HG03558 (cell line): ENCODE data around the gene ADCY6.
A peak's percentile ranks its signal among the peaks of the same experiment; 100 is the strongest.

Source experiments
- ATAC-seq: cut with Tn5 transposase; IDR thresholded peaks from one replicate; pipeline ENCODE4 v1.9.1; 2021; ENCODE audit warnings: moderate number of reproducible peaks; ENCODE audit not compliant: unreplicated experiment; ENCODE audit errors: extremely low read depth

The ADCY6 gene

GRCh38 chr12:48816143-48816854, 27.4 kb upstream of the ADCY6 start:
- no peak for ATAC-seq

GRCh38 chr12:48815126-48816110, 26.5 kb upstream of the ADCY6 start:
- ATAC-seq, result peak; percentile 6

GRCh38 chr12:48814262-48815125, 25.6 kb upstream of the ADCY6 start:
- ATAC-seq, result peak; percentile 52

DNA sequence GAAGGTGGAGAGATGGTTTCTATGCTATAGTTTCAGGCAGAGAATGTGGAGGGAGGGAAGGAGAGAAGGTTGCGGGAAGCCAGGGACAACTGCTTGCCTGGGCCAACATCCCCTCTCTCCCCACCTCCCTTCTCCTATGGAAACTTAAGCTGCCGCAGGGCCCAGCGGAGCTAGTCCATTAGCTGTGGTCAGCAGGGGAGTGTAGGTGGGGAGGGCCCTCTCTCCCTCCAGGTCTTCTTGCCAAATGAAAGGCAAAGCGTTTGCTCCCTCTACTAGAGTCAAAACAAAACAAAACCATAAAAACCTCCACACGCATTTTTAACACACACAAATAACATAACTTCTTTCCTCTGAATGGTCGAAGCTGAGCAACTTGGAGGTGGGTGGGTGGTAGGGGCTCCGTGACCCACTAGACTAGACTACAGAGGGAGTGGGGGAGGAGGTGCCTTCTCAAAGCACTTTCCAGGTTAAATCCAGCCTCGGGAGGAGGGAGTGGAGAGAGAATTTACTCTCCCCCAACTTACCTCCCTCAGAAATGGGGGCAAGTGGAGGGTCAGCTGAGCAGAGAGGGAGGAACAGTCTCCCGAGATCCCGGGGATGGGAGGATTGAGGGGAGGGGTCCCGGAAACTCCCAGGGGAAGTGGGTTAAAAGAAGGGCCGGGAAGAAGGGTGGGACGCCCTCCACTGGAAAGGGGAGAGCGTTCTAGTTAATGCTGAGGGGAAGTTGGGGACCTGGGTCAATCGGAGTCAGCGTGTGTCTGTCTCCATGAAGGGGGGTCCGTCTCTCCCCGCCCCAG, 24.8 kb upstream of the ADCY6 start:
- ATAC-seq, result no peak

DNA sequence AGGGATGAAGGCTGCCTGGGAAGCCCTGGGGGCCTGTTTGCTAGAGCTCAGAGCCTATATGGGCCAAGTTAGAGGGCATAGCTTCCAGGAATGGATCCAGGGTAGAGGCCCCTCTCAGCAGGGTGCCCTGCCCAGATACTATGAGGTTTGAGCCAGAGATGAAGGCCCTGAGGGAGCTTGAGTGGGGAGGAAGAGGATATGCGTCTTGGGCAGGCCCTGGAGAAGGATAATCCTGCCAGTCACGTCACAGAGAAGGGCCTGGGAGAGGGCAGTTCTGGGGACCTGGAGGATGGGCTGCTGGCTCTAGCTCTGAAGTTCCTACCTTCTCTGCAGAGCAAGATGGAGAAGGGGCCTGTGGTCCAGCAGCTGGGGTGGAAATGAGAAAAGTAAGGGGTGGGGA, 23.5 kb upstream of the ADCY6 start:
- no peak for ATAC-seq

DNA sequence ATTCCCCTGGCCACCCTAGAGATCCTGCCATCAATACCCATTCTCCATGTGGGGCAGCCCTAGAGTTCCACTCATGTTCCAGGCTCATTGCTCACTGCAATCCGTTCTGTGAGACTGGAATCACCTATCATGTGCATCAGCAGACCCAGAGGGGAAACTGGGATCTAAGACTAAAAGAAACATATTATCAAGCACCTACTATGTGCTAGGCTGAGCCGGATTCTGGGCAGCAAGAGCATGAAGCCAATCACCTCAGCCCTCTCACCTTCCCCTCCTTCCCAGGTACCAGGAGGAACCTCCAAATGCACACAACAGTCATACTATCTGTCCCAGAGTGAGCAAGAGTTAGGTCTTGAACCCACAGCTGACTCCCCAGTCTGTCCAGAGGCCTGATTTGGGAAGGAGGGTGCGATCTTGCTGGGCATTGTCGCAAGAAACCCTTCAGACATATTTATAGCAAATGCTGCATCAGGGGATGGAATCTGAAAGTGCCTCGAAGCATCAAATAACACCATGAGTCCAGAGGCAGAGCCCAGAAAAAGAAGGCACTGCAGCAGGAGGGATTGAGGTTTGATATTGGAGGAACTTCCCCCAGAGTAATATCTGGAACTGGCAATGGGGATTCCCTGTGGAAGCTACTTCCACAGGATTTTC, 22.7 kb upstream of the ADCY6 start:
- ATAC-seq, result no peak

DNA sequence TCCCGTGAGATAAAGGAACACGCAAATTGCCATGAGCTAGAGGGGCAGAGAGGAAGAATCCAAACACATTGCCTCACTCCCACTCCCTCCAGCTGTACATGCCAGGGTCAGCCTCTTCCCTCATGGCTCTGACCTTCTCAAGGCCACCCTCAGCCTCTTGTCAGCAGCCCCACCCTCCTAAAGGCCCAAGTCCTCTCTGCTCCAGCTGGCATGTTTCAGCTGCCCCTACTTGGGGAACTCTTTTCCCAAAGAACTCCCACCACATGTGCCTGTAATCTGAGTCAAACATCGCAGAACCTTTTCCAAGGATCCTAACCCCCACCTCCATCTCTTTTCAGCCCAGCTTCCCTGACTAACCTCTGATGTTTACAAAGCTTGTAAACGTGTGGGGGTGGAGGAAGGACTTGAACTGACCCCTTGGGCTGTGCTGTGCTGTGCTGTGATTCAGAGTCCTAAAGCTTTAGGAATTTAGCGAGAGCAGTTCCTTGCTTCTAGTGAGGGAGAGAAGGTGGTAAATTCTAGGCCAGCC, 22.1 kb upstream of the ADCY6 start:
- ATAC-seq, result no peak

DNA sequence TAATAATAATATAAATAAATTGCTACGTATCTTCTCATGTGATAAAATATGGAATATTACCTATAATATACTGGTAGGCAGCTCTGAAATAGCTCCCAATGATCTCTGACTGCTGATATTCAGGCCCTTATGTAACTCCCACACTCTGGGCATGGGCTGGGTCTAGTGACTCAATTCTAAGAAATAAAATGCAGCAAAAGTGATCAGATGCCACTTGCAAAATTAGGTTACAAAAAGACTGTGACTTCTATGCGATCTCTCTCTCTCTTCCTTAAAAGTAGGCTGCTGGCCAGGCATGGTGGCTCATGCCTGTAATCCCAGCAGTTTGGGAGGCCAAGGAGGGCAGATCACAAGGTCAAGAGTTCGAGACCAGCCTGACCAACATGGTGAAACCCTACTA, 19.1 kb upstream of the ADCY6 start:
- no peak for ATAC-seq

- no peak for ATAC-seq
These were observed 14.8 kb upstream of the ADCY6 start for GRCh38 chr12:48803675-48804074.

GRCh38 chr12:48800971-48801370, 12.1 kb upstream of the ADCY6 start:
- ATAC-seq, result no peak

DNA sequence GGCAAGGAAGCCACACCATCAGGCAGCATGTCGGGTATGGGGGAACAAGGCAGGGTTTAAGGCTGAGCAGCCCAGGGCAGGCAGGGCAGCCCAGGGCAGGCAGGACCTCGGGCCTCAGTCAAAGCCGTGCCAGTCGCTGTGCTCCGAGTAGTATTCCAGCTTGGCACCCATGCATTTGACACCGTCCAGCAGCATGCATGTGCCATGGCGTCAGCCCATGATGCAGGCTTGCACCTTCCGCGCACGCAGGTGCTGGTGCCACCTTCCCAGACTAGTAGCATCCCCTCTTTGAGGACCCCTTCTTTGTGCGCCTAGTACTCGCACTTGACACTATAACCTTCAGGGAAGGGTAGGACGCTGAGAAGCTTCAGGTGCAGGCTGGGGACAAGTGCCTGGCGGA, 11.6 kb upstream of the ADCY6 start:
- ATAC-seq, result no peak

- no peak for ATAC-seq
These were observed 8.1 kb upstream of the ADCY6 start for GRCh38 chr12:48796976-48797375.

- ATAC-seq, result no peak
These were observed 6.9 kb upstream of the ADCY6 start for GRCh38 chr12:48795550-48796455.

DNA sequence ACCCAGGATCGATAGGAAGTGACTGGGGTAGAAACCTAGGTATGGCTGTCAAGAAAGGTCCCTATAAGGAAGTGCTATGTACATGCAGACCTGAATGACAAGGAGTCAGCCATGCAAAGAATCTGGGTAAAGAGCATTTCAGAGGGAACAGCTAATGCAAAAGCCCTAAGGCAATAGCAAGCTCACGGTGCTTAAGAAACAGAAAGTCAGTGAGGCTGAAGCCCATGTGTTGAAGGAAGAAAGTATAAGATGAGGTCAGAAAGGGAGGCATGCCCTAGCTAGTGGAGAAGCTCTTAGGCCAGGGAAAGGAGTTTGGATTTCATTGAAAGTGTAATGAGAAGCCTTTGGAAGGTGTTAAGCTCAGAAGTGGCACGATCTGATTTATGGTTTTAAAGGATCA, 6.0 kb upstream of the ADCY6 start:
- ATAC-seq, result no peak

GRCh38 chr12:48793696-48794095, 4.8 kb upstream of the ADCY6 start:
- ATAC-seq, result no peak

DNA sequence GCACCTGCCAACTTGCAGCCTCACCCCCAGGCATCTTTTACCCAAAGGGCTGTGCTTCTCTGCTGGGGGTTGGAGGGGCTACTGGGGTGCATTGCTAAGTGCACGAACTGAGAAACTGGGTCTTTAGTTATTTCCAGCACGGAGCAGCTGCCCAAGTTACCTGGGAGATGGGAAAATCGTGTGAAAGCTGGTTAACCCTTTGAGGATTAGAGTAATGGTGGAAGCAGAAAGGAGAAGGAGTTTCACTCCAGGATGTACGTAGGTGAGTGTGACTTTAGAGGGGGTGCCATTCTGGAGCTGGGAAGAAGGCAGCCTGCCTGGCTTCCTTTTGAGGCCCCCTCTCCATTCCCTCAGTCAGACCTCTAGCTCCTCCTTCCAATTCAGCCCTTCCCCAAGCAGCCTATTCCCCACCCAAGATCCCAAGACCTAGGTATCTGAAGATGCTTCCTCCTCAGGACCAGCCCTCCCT, 1.0 kb upstream of the ADCY6 start:
- ATAC-seq, result no peak

DNA sequence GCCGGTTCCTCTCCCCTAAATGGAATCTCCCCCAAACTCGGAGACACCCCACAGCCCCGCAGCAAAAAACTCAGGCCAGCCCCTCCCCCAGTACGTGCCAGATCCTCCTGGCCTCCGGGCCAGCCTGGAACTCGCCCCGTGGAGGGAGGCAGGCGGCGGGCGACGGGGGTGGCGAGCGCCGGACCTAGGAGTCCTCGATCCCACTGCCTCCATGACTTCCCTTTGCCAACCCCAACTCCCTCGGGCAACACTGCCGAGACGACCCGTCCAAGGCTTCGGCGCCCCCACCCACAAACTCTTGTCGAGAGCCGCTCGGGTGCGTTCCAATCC, 400 bp downstream of the ADCY6 start:
- ATAC-seq, result no peak
